HG02588 (cell line): ENCODE measurements around the gene ABCA13.

Experiments used
- ATAC-seq: cut with Tn5 transposase; IDR thresholded peaks from one replicate; pipeline ENCODE4 v1.9.1; 2021; ENCODE audit warnings: mild to moderate bottlenecking, moderate library complexity; ENCODE audit not compliant: unreplicated experiment

ABCA13 gene

GRCh38 chr7:48242846-48243245 lies 71.6 kb downstream of the ABCA13 start:
- no peak for ATAC-seq

- ATAC-seq: no peak
These were observed 73.6 kb downstream of the ABCA13 start for GRCh38 chr7:48244864-48245271.

GRCh38 chr7:48245751-48246472 lies 74.7 kb downstream of the ABCA13 start:
- ATAC-seq: peak; percentile 70

GRCh38 chr7:48249166-48249565 lies 77.9 kb downstream of the ABCA13 start:
- ATAC-seq: no peak

- ATAC-seq: no peak
These were observed 79.2 kb downstream of the ABCA13 start for GRCh38 chr7:48250441-48250951.

- peak; percentile 89 for ATAC-seq
These were observed 80.5 kb downstream of the ABCA13 start for GRCh38 chr7:48251766-48252165.

- ATAC-seq: no peak
These were observed 81.7 kb downstream of the ABCA13 start for GRCh38 chr7:48252995-48253394.

- ATAC-seq: no peak
These were observed 83.8 kb downstream of the ABCA13 start for GRCh38 chr7:48255046-48255445.

GRCh38 chr7:48259463-48260280 lies 88.4 kb downstream of the ABCA13 start:
- ATAC-seq: no peak

GRCh38 chr7:48261696-48262095 lies 90.4 kb downstream of the ABCA13 start:
- ATAC-seq: no peak

GRCh38 chr7:48262606-48263310 lies 91.5 kb downstream of the ABCA13 start:
- ATAC-seq: no peak

GRCh38 chr7:48263311-48263650 lies 92.0 kb downstream of the ABCA13 start:
- ATAC-seq: no peak

GRCh38 chr7:48269066-48269465 lies 97.8 kb downstream of the ABCA13 start:
- ATAC-seq: no peak

GRCh38 chr7:48274662-48275061 lies 103.4 kb downstream of the ABCA13 start:
- ATAC-seq: no peak

- ATAC-seq: no peak
These were observed 108.2 kb downstream of the ABCA13 start for GRCh38 chr7:48279420-48279819.

- ATAC-seq: no peak
These were observed 108.8 kb downstream of the ABCA13 start for GRCh38 chr7:48280100-48280499.

GRCh38 chr7:48285373-48285772 lies 114.1 kb downstream of the ABCA13 start:
- no peak for ATAC-seq

GRCh38 chr7:48286836-48287235 lies 115.6 kb downstream of the ABCA13 start:
- no peak for ATAC-seq

GRCh38 chr7:48289656-48290055 lies 118.4 kb downstream of the ABCA13 start:
- no peak for ATAC-seq

- ATAC-seq: no peak
These were observed 121.7 kb downstream of the ABCA13 start for GRCh38 chr7:48292949-48293348.

GRCh38 chr7:48295296-48295971 lies 124.2 kb downstream of the ABCA13 start:
- no peak for ATAC-seq
